Dedifferentiated amniotic fluid mesenchymal stem cell (primary cell): ENCODE data around the gene TGOLN2.

ENCODE experiments used
- DNase-seq: peaks from one replicate; pipeline ENCODE4 v3.0.0-alpha.2; 2016; ENCODE audit errors: extremely low spot score

Gene TGOLN2

DNA sequence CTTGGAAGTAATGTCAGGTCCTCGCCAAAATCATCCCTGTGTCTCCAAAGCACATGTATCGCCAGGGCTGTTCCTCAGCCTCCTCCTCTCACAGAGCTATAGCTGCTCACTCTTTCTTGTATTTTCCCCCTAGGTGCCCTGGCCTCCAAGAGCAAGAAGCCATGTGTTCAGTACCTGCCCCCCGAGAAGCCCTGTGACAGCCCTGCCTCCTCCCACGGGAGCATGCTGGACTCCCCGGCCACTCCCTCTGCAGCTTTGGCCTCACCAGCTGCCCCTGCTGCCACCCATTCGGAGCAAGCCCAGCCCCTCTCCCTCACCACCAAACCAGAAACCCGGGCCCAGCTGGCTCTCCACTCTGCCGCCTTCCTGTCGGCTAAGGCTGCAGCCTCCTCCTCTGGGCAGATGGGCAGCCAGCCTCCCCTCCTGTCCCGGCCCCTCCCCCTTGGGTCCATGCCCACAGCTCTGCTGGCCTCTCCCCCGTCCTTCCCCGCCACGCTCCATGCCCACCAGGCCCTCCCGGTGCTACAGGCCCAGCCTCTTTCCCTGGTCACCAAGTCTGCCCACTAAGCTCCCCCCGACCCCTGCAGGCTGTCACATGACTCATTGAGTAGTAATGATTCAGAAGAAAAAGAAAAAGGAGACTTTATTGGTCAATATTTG is 18.8 kb downstream of the TGOLN2 start:
- no peak for DNase-seq

DNA sequence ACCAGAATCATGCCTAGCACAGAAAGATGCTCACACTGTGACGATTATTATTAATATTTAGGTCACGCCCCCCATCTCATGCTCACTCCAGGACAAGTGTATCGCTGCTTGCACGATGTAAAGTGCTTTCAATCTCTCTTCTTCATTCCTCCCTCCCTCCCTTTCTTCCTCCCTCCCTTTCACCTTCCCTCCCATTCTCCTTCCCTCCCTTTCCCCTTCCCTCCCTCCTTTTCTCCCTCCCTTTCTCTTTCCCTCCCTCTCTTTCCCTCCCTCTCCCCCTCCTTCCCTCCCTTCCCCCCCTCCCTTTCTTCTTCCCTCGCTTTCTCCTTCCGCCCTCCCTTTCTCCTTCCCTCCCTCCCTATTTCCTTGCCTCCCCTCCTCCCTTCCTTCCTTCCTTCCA is 19.6 kb downstream of the TGOLN2 start:
- no peak for DNase-seq

DNA sequence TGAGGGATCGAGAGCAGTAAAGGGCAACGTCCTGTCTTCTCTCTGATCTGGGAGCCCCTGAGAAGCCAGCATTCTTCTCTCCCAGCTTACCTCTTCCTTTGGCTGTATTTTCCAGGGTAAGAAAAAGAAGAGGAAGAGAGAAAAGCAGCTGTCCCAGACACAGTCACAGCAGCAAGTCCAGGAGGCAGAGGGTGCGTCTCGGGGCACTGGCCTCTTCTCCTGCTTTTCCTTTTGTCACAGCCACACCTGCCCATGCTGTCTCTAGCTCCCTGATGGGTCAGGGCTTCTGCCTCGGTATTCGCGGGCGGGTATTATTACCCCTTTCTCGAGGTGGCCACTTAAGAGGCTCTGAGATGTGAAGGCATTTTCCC is 20.3 kb downstream of the TGOLN2 start:
- no peak for DNase-seq

DNA sequence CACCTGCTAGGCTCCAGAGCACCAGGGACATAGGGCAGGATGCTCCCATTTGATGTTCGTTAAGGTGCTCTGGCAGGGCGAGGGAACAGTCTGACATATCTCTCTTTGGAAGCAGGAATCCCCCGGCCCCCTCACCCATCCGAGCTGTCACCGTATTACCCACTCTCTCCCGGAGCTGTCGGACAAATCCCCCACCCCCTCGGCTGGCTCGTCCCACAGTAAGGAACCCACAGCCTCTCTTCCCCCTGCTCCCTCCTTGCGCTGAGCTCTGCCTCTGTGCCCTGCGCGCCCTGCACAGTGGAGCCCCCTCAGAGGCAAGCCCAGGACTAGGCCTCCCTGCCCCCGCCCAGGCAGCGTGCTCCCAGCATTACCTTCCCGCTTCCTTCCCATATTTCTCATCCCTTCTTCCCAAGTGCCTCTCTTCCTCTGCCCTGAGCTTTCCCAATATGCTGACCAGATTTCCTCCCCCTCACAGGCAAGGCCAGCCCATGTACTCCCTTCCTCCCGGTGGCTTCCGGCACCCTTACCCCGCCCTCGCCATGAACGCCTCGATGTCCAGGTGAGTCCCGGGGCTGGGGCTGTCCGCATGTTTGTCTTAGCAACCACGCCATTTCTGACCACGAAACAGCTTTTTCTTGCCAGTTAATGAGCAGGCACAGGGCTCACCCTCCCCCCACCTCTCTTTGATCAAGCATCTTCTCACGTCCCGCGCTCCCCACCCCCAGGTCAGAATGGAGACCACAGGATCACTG is 23.8 kb downstream of the TGOLN2 start:
- no peak for DNase-seq

DNA sequence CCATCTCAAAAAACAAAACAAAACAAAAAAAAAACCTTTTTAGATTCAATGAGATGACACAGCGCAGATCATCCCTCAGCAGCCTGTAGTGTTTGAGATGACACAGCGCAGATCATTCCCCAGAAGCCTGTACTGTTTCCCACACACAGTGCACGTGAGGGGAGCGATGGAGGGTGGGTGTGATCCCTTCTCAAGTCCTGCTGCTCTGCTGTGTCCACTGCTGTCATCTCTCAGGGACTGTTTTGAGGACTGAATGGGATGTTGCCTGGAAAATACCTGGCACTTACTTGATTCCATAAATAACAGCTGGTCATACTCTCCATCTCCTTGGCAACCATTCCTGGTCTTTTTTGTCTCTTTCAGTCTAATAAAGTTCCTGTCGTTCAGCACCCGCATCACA is 25.7 kb downstream of the TGOLN2 start:
- no peak for DNase-seq

DNA sequence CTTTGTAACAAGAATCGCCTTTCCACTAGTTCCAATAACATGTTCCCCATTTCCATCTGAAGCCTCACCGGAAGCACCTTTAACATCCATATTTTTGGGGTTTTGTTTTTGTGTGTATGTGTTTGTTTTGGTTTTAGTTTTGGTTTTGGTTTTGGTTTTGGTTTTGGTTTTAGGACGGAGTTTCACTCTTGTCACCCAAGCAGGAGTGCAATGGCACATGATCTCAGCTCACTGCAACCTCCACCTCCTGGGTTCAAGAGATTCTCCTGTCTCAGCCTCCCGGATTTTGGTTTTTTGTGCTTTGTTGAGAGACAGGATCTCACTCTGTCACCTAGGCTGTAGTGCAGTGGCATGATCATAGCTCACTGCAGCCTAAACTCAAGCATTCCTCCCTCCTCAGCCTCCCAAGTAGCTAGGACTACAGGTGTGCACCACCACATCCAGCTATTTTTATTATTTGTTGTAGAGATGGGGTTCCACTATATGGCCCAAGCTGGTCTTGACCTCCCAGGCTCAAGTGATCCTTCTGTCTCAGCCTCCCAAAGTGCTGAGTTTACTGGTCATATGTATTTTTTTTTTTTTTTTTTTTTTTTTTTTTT is 36.3 kb downstream of the TGOLN2 start:
- no peak for DNase-seq

DNA sequence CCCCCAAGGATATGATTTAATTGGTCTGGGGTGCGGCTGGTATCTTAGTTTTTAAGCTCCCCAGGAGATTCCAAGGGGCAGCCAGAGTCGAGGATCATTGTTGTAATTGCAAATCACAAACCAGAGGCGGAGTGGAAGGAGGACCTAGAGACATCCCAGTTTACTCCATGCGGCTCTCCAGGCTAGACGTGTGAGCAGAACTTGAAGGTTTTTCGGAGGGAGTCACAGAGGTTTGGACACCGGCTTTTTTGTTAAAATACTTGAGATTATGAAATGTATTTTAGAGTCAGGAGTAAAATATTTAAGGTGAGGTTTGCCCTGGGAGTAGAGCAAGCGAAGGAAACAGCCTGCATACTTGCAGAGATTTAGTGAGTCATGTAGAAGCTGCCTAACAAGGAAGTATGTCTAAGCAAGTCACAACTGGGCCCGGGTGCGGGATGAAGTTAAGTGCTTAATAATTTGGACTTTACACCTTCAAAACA is 39.5 kb downstream of the TGOLN2 start:
- DNase-seq, result peak; percentile 49

DNA sequence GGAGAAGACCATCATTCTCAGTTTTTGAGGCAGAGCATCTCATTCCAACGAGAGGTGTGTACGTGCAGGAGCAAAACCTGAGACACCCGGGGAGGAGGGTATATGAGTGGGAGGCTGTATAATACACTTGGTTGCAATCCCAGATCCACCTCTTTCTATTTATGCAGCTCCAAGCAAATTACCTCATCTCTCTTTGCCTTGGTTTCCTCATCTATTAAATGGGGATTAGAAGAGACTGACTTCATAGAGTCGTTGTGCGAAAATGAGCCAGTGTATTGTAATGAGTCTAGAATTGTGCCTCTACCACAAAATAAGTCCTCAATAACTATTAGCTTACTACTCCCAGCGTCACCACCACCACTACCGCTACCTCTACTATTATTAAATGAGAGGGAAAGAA is 40.1 kb downstream of the TGOLN2 start:
- DNase-seq, result no peak

DNA sequence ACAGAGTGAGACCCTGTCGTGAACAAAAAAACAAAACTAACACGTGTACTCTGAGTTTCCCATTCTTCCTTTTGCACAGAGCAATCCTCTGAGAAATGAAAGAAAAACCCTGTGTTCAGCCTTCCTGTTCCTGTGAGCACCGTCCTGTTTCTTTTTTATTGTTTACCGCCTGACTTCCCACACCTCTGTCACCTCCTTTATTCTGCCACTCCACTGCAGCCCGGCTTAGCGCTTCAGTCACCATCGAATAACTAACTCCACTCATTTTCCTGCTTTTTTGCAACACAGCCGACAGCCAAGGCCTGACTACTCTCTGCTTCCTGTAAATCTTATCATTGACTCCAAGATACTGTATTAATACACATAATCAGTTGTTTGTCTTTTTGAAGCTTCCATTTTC is 40.9 kb downstream of the TGOLN2 start:
- DNase-seq, result no peak

DNA sequence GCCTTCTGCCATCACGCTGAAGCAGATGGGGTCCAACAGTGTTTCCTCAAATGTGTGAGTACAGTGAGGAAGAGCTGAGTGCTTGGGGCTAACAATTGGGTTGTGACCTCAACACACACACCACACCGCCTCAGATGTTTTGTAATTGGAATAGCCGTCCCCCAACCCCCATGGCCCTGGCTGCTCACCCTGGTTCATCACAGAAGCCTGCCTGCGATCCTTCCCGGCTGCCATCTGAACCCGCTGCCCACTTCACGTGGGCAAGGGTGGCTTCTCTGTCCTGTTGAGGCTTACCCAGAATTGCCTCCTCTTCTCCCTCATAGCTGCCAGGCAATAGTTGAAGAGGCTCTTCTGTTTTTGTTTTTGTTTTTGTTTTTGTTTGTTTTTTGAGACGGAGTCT is 44.1 kb downstream of the TGOLN2 start:
- DNase-seq, result no peak

DNA sequence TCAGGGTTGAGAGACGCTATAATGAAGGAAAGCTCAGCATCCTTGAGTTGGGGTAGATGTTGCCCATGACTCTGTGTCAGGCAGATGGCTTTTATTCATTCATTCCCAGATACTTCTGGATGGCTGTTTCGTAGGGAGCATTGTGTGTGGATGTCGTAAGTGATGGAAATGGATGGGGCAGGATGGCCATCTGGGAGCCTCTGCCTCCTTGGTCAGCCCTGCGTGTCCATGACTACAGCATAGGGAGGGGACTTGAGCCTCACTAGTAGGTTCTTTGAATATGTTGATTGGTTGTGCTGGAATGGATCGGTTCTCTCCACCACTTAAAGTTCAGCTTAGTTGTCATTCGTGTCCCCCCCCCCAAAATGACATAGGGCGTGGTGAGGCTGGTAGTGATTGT is 44.9 kb downstream of the TGOLN2 start:
- DNase-seq, result no peak

DNA sequence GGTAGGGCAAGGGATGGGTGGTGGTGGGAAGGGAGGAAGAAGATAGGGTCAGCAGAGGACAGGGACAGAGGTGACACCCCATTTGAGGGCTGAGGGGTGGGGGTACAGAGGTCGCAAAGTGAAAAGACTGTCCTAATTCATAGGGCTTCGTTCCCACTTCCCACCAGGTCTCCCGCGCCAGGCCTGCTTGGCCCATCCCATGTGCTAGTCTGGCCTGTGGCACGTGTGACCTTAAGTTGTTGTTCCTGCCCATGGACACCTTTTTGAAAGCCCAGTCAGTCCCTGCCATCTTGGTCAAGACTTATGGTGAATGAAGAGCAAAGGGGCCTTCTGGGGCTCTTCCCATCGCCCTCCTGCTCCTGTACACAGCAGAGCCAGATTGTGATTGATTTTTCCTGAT is 46.2 kb downstream of the TGOLN2 start:
- no peak for DNase-seq

DNA sequence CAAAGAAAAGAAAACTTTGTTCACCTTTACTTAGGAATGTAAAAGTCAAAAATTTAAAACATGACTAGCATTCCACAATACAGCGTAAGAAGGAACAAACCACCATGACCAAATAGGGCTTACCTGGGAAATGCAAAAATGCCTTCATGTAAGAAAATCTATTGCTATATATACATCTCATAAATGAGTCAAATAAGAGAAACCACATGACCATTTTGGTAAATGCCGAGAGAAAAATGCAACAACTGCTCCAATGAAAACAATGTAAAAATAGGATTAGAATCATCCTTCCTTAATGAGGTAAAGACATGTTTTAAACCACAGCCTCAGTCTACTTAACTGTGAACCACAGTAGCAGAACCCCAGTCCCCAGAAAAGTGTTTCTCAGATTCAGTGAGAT is 49.4 kb downstream of the TGOLN2 start:
- DNase-seq, result peak; percentile 59

DNA sequence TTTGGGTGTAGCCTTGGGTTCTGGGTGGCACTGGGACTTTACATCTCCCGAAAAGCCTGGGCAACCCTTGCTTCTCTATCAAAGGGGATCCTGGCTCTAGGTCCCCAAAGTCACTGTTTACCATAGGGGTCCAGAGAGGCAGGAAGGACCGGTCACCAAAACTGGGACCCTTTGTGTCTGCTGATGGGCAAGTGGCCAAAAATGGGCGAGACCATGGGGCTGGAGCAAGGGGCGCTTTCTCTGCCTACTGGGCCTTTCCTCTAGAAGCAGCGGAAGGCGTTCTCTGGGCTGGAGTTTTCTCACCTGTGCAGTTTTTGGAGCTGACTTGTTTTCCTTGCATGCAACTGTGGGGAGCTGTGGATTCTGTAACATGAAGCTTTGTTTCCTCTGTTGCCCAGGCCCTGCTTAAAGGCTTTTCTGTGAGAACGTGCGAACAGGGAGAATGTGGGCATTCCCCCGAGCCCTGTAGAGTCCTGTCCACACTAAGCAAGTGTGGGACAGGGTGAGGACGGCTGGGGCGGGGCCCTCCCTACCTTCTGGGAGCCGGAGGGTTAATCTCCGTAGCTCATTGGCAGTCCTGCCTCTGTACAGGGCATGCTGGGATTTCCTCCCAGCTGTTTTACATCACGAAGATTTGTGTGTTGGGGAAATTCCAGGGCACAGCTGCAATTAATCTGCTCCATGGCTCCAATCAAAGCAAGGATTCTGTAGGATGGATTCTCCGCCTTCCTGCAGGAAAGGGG is 50.2 kb downstream of the TGOLN2 start:
- DNase-seq, result peak; percentile 87

DNA sequence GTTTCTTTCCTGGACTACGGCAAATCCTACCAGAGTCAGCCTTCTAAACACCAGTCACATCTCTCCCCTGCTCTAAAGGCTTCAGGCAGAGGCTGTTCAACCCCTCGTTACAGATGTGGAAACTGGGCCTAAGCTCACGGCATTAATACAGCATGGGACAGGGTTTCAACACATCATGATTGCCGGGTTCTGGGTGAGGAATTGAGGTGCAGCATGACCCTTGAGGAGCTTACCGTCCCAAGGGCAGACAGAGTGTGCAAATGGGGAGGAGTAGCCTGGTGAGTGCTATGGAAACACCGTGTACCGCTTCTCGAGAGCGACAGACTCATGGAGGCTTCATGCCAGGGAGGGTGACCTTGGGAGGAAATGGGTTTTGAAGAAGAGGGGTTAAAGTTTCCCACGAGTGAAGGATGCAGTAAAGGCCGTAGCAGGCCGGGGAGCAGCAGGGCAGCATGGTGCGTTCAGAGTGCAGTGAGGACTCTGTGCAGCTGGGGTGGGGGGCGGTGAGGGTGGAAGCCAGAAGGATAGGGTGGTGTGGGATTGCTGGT is 51.1 kb downstream of the TGOLN2 start:
- no peak for DNase-seq

DNA sequence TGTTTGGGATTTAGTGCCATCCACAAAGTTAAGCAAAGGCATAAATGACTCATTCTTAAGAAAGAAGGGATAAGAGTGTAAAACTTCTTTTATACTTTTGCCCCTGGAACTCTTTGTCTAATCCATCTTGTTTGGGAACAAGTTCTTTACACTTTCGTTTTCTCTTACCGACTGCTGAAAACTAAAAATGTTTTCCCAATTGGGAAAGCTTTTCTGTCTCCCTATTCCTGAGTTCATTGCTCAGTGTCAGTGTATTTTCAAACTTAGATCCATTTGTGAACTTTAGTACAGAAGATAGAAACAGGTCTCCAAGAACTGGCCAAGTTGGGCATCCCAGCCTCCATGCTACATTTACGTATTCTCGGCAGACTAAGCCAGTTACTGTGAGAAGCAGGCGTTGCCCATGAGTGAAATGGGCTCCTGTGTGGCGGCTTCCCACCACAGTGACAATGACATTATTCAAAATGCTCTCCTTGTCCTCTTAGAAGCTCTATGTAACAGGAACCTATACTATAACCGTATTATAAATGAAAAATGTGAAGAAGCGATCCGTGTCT is 51.7 kb downstream of the TGOLN2 start:
- DNase-seq, result no peak

DNA sequence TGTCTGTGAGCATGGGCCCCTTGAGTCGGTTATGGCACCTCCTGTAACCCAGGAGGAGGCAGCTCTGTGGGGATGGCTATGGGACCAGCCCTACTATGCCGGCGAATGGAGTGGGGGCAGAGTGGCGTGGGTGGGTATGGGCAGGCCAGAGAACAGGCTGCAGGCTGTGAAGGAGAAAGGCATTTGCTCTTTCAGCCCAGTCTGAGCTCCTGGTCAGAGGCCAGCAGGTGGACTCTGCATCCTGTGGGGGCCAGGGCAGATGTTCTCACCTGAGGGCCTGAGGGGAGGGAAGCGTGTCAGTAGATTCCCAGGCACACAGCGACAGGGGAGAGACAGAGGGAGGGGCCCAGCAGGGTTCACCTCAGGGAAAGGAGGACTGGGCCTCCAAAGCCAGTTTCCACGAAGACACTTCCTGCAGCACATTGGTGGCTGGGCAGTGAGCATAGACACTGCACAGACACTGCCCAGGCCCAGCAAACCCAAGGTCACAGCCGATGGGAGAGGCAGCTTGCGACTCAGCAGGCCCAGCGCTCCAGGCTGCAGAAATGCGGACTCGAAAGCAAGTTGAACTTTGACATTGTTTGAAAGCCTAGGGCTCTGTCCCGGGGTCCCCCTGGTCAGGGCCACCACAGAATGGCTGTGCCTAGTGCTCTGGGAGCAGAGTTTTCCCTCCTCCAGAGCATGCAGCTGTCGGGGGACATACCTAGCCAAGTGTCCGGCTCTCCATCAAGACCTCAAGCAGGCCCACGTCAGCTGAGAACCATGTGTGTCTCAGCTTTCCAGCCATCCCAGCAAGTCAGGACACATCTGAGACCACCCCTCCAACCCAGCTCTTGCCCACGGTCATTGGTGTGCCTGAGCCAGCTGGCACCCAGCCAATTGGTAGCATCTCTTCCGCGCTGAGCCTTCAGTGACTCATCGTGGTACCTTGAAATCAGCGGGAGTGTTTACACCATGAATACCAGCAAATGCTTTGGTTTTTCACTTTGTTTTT is 53.8 kb downstream of the TGOLN2 start:
- no peak for DNase-seq

DNA sequence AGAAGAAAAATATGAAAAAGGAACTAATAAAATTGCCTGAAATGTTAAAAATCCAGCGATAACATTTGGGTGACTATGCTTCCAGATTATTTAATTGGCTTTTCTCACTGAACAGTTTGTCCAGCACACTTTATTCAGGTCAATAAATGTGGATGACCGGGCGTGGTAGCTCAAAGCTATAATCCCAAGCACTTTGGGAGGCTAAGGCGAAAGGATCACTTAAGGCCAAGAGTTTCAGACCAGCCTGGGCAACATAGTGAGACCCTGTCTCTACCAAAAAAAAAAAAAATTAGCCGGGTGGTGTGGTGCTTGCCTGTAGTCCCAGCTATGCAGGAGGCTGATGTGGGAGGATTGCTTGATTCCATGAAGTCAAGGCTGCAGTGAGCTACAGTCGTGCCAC is 55.4 kb downstream of the TGOLN2 start:
- no peak for DNase-seq

DNA sequence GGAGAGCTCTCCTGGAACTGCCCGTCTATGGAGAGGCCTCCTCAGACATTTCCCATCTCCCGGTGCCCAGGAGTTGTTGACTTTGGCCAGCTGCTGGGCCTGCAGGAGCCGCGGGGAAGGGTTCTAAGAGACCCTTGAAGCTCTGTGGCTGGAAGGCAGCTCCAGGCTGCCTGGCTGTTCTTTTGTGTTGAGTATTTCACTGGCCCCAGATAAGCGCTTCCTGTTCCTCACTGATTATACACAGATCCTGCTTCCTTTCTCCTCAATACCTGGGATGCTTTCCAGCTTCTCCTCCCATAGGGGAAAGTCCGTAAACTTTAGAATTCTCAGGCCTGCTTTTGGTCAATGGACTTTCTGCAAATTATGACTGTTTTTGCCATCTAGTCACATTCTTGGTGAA is 57.8 kb downstream of the TGOLN2 start:
- DNase-seq, result no peak
